Mucosa of stomach (tissue), 1 donor: ENCODE data around the gene SLC26A3.

Experiments used
- H3K27me3 ChIP-seq: one replicate; pipeline ENCODE4 v1.7.0; 2013; ENCODE audit warnings: mild to moderate bottlenecking, low read length; ENCODE audit not compliant: control insufficient read depth, insufficient read depth
- H3K36me3 ChIP-seq: one replicate; pipeline ENCODE4 v1.7.0; 2013; ENCODE audit warnings: low read length; ENCODE audit not compliant: control insufficient read depth, insufficient read depth
- H3K4me1 ChIP-seq: one replicate; pipeline ENCODE4 v1.7.0; 2013; ENCODE audit warnings: mild to moderate bottlenecking, low read length; ENCODE audit not compliant: control insufficient read depth, insufficient read depth
- H3K4me3 ChIP-seq: one replicate; pipeline ENCODE4 v1.7.0; 2013; ENCODE audit warnings: low read length
- H3K9ac ChIP-seq: one replicate; pipeline ENCODE4 v1.7.0; 2013; ENCODE audit warnings: mild to moderate bottlenecking, low read length, moderate library complexity
- H3K9me3 ChIP-seq: one replicate; pipeline ENCODE4 v1.7.0; 2013; ENCODE audit warnings: mild to moderate bottlenecking, low read length, moderate library complexity; ENCODE audit not compliant: control insufficient read depth
- donor health status: Pancreatic carcinoma.

The SLC26A3 gene

DNA sequence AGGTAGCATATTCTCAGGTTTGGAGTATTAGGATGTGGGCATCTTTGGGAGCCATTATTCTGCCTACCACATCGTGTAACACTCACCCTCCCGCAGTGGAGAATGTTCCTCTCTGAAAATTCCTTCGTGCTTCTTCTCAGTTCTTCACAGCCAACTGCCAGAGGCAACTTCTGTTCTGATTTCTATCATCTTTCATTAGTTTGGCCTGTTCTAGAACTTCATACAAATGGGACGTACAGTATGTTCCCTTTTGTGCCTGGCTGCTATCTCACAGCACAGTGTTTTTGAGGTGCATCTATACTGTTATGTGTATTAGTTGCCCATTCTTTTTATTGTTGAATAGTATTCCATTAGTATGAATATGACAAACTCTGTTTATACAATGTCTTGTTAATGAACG is 8.9 kb upstream of the SLC26A3 start:
- Histone ChIP-seq H3K36me3 (no peaks in the 10 kb centered on the region), H3K9me3 (no peaks in the 10 kb centered on the region), H3K27me3 (no peaks in the 10 kb centered on the region), H3K4me3 (no peak overlapping the region), H3K4me1 (no peaks in the 10 kb centered on the region), H3K9ac (no peak overlapping the region)

DNA sequence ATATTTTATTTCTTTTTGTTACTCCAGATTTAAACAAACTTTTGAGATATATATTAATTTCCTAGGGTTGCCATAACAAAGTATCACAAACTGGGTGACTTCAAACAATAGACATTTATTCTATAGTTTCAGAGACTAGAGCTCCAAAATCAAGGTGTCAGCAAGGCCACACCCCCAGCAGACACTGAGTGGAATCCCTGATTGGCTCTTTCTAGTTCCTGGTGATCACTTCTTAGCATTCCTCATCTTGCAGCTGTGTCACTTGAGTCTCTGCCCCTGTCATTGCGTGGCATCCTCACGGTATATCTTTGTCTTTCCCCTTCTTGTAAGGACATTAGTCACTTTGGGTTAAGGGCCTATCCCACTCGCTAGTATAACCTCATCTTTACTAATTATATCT is 7.6 kb upstream of the SLC26A3 start:
- H3K27me3 ChIP-seq: no peaks in the 10 kb centered on the region
- no peaks in the 10 kb centered on the region for H3K36me3 ChIP-seq
- H3K4me1 ChIP-seq: no peaks in the 10 kb centered on the region
- no peak overlapping the region for H3K9ac ChIP-seq
- no peaks in the 10 kb centered on the region for H3K9me3 ChIP-seq
- no peak overlapping the region for H3K4me3 ChIP-seq

GRCh38 chr7:107809179-107809578 is 6.2 kb upstream of the SLC26A3 start:
- Histone ChIP-seq H3K9ac (no peak overlapping the region), H3K36me3 (no peaks in the 10 kb centered on the region), H3K9me3 (no peaks in the 10 kb centered on the region), H3K4me3 (no peak overlapping the region), H3K27me3 (no peaks in the 10 kb centered on the region), H3K4me1 (no peaks in the 10 kb centered on the region)

- Histone ChIP-seq H3K36me3 (no peaks in the 10 kb centered on the region), H3K27me3 (no peaks in the 10 kb centered on the region), H3K4me1 (no peaks in the 10 kb centered on the region), H3K4me3 (no peak overlapping the region), H3K9me3 (no peaks in the 10 kb centered on the region), H3K9ac (no peak overlapping the region)
Measured at GRCh38 chr7:107799647-107800264, 3.3 kb downstream of the SLC26A3 start.

- no peaks in the 10 kb centered on the region for H3K4me1 ChIP-seq
- H3K27me3 ChIP-seq: no peaks in the 10 kb centered on the region
- H3K4me3 ChIP-seq: no peak overlapping the region
- H3K36me3 ChIP-seq: no peaks in the 10 kb centered on the region
- no peaks in the 10 kb centered on the region for H3K9me3 ChIP-seq
- H3K9ac ChIP-seq: no peak overlapping the region
Measured at GRCh38 chr7:107792364-107792763, 10.7 kb downstream of the SLC26A3 start.

DNA sequence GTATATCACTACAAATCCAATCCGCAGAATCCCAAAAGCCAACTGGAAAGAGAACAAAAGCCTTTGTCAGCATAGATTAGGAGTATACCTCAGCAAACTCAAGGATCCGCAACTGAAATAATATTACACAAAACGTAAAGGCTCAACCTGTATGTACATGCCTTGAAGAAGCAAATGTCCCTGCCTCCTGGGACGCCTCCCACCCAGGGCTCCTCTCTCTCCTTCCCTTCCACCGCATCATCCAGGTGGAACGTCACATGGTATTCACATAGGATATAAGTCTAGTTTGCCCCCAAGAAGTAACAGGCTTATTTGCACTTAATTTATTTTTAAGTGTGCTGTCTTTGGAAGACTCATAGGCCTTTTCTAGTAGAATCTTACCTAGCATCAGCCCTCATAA is 13.4 kb downstream of the SLC26A3 start:
- Histone ChIP-seq H3K4me1 (no peaks in the 10 kb centered on the region), H3K4me3 (no peak overlapping the region), H3K27me3 (no peaks in the 10 kb centered on the region), H3K9me3 (no peaks in the 10 kb centered on the region), H3K9ac (no peak overlapping the region), H3K36me3 (no peaks in the 10 kb centered on the region)

DNA sequence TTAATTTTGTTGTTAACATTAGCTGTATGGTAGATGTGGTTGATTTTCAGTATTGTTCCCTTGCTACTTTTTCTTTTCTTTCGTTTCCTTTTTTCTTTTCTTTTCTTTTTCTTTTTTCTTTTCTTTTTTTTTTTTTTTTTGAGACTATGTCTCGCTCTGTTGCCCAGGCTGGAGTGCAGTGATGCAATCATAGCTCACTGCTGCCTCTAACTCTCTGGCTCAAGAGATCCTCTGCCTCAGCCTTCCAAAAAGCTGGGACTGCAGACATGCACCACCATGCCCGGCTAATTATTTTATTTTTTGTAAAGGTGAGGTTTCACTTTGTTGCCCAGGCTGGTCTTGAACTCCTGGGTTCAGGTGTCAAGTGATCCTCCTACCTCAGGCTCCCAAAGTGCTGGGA is 14.4 kb downstream of the SLC26A3 start:
- Histone ChIP-seq H3K9me3 (no peaks in the 10 kb centered on the region), H3K4me1 (no peaks in the 10 kb centered on the region), H3K9ac (no peak overlapping the region), H3K4me3 (no peak overlapping the region), H3K27me3 (no peaks in the 10 kb centered on the region), H3K36me3 (no peaks in the 10 kb centered on the region)

- Histone ChIP-seq H3K4me1 (no peaks in the 10 kb centered on the region), H3K27me3 (no peaks in the 10 kb centered on the region), H3K9me3 (no peaks in the 10 kb centered on the region), H3K4me3 (no peak overlapping the region), H3K36me3 (no peaks in the 10 kb centered on the region), H3K9ac (no peak overlapping the region)
Measured at GRCh38 chr7:107788216-107788615, 14.8 kb downstream of the SLC26A3 start.

- H3K36me3 ChIP-seq: no peaks in the 10 kb centered on the region
- H3K27me3 ChIP-seq: no peaks in the 10 kb centered on the region
- H3K9ac ChIP-seq: no peak overlapping the region
- no peak overlapping the region for H3K4me3 ChIP-seq
- no peaks in the 10 kb centered on the region for H3K9me3 ChIP-seq
- H3K4me1 ChIP-seq: no peaks in the 10 kb centered on the region
Measured at GRCh38 chr7:107785926-107786325, 17.1 kb downstream of the SLC26A3 start.

GRCh38 chr7:107785170-107785569 is 17.9 kb downstream of the SLC26A3 start:
- Histone ChIP-seq H3K9me3 (no peaks in the 10 kb centered on the region), H3K27me3 (no peaks in the 10 kb centered on the region), H3K4me3 (no peak overlapping the region), H3K4me1 (no peaks in the 10 kb centered on the region), H3K36me3 (no peaks in the 10 kb centered on the region), H3K9ac (no peak overlapping the region)

- no peaks in the 10 kb centered on the region for H3K4me1 ChIP-seq
- no peaks in the 10 kb centered on the region for H3K27me3 ChIP-seq
- H3K4me3 ChIP-seq: no peak overlapping the region
- H3K36me3 ChIP-seq: no peaks in the 10 kb centered on the region
- no peaks in the 10 kb centered on the region for H3K9me3 ChIP-seq
- H3K9ac ChIP-seq: no peak overlapping the region
Measured at GRCh38 chr7:107783648-107784047, 19.4 kb downstream of the SLC26A3 start.

DNA sequence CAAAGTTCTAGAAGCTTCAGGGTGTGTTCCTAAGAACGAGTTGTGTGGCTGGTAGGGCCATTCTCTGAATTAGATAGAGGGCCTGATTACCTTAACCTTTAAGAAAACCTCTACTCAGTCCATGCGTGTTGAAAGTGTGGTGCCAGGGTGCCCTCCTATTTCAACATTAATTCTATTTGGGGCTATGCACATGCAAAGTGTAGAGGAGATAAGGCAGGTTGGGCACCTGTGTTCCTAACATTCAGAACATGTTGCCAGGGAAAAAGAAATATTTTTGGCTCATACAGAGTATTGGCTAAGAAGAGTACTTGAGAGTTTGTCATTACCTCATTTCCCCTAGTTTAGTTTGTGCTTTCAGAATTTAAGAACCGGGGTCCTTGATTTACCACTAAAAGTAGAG is 20.6 kb downstream of the SLC26A3 start:
- no peaks in the 10 kb centered on the region for H3K36me3 ChIP-seq

GRCh38 chr7:107779647-107780099 is 23.4 kb downstream of the SLC26A3 start:
- Histone ChIP-seq H3K9ac (no peak overlapping the region), H3K9me3 (no peaks in the 10 kb centered on the region), H3K27me3 (no peaks in the 10 kb centered on the region), H3K36me3 (no peaks in the 10 kb centered on the region), H3K4me3 (no peak overlapping the region), H3K4me1 (no peaks in the 10 kb centered on the region)

More for the DNA sequence above, 20.6 kb downstream of the SLC26A3 start:
- Histone ChIP-seq H3K9me3 (no peaks in the 10 kb centered on the region), H3K27me3 (no peaks in the 10 kb centered on the region), H3K4me3 (no peak overlapping the region), H3K9ac (no peak overlapping the region), H3K4me1 (no peaks in the 10 kb centered on the region)
